ENCODE data around the gene TMOD1.
"Not testable (repeated sequence)": the region's sequence is repeated elsewhere in the genome, so short reads cannot be mapped to it uniquely, and the experiment has no call there.

TMOD1 gene

GRCh38 chr9:97571664-97572063, 70.2 kb downstream of the TMOD1 start:
- no peak for DNase-seq

- DNase-seq = no peak
Observed at GRCh38 chr9:97572196-97572891, 70.9 kb downstream of the TMOD1 start.

GRCh38 chr9:97572892-97573365, 71.5 kb downstream of the TMOD1 start:
- no peak for DNase-seq

GRCh38 chr9:97573482-97574073, 72.1 kb downstream of the TMOD1 start:
- no peak for DNase-seq

GRCh38 chr9:97574101-97574571, 72.7 kb downstream of the TMOD1 start:
- not testable (repeated sequence) for DNase-seq

GRCh38 chr9:97574921-97575672, 73.6 kb downstream of the TMOD1 start:
- DNase-seq = peak; percentile 36

GRCh38 chr9:97575673-97576200, 74.3 kb downstream of the TMOD1 start:
- no peak for DNase-seq

GRCh38 chr9:97577051-97577450, 75.6 kb downstream of the TMOD1 start:
- DNase-seq = no peak

- no peak for DNase-seq
Observed at GRCh38 chr9:97578846-97579245, 77.4 kb downstream of the TMOD1 start.

- DNase-seq = no peak
Observed at GRCh38 chr9:97579914-97580313, 78.4 kb downstream of the TMOD1 start.

- not testable (repeated sequence) for DNase-seq
Observed at GRCh38 chr9:97581590-97581989, 80.1 kb downstream of the TMOD1 start.

GRCh38 chr9:97584778-97585177, 83.3 kb downstream of the TMOD1 start:
- DNase-seq = not testable (repeated sequence)

GRCh38 chr9:97586909-97587308, 85.4 kb downstream of the TMOD1 start:
- DNase-seq = not testable (repeated sequence)

- DNase-seq = no peak
Observed at GRCh38 chr9:97591535-97591934, 90.1 kb downstream of the TMOD1 start.

- DNase-seq = no peak
Observed at GRCh38 chr9:97592126-97592525, 90.7 kb downstream of the TMOD1 start.

- DNase-seq = no peak
Observed at GRCh38 chr9:97593960-97594359, 92.5 kb downstream of the TMOD1 start.

- no peak for DNase-seq
Observed at GRCh38 chr9:97594381-97594921, 93.0 kb downstream of the TMOD1 start.

- no peak for DNase-seq
Observed at GRCh38 chr9:97596906-97597305, 95.4 kb downstream of the TMOD1 start.

GRCh38 chr9:97598461-97599288, 97.2 kb downstream of the TMOD1 start:
- DNase-seq = peak; percentile 66

- no peak for DNase-seq
Observed at GRCh38 chr9:97599314-97599846, 97.9 kb downstream of the TMOD1 start.

GRCh38 chr9:97600531-97601227, 99.2 kb downstream of the TMOD1 start:
- DNase-seq = no peak

All from activated naive CD4-positive, alpha-beta T cell treated with anti-CD3 and anti-CD28 coated beads, Interleukin-2, amount 50 U/mL, for 16 hours (primary cell).